Progenitor cell of endocrine pancreas (in vitro differentiated cells): ENCODE measurements around the gene SERPIND1. TPM values are rescaled to one million over a fixed set of nuclear protein-coding genes. Genes with fewer than 3 reads are reported as not detected.

Source experiments
- DNase-seq: peaks from one replicate; pipeline ENCODE4 v3.0.0; 2021; ENCODE audit warnings: low spot score; ENCODE audit not compliant: unreplicated experiment
- H3K27ac Mint-ChIP-seq: 2 replicates; pipeline ENCODE4 v1.8.0; 2021; ENCODE audit warnings: mild to moderate bottlenecking, moderate library complexity, mixed read lengths
- H3K27me3 Mint-ChIP-seq: 2 replicates; pipeline ENCODE4 v1.8.0; 2021; ENCODE audit warnings: mixed read lengths
- H3K36me3 Mint-ChIP-seq: 2 replicates; pipeline ENCODE4 v1.8.0; 2022; ENCODE audit warnings: mixed read lengths; ENCODE audit not compliant: insufficient read depth
- H3K4me1 Mint-ChIP-seq: 2 replicates; pipeline ENCODE4 v1.8.0; 2021; ENCODE audit warnings: low read depth, mixed read lengths
- H3K4me3 Mint-ChIP-seq: 2 replicates; pipeline ENCODE4 v1.8.0; 2021; ENCODE audit warnings: low read depth, mild to moderate bottlenecking, moderate library complexity, mixed read lengths
- H3K9me3 Mint-ChIP-seq: 2 replicates; pipeline ENCODE4 v1.8.0; 2021; ENCODE audit warnings: low read depth, mixed read lengths
- total RNA-seq: library from RNA; stranded (reverse); gene quantifications from 2 replicates; pipeline ENCODE4 v1.2.1, GENCODE V29; 2021
- TF ChIP-seq, protein P1 (sequence below): fragments of 200-600 bp; sonication (generic); IDR thresholded peaks from one replicate; pipeline ENCODE4 v1.5.0; 2021; ENCODE audit warnings: antibody characterized with exemption, mild to moderate bottlenecking; ENCODE audit not compliant: unreplicated experiment

SERPIND1 gene
- total RNA-seq, 1 donor from 2014 or later, result 0.74 TPM

DNA sequence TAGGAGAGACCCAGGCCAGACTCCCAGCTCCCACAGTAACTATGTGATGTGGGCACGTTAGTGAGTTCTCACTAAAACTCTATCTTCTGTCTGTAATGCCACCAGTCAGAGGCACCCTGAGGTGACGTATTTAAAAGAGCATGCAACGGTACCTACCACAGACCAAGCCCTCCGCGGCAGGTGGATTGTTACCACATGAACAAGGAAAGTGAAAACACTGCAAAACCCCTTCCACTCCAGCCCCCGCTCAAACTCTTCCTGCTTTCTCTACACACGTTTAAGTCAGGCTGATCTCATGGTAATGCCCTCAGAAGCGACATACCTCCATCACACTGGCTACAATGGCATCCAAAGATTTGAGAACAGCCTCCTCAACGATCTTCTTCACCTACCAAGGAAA lies 36.7 kb downstream of the SERPIND1 start:
- TF ChIP-seq, protein P1, sequence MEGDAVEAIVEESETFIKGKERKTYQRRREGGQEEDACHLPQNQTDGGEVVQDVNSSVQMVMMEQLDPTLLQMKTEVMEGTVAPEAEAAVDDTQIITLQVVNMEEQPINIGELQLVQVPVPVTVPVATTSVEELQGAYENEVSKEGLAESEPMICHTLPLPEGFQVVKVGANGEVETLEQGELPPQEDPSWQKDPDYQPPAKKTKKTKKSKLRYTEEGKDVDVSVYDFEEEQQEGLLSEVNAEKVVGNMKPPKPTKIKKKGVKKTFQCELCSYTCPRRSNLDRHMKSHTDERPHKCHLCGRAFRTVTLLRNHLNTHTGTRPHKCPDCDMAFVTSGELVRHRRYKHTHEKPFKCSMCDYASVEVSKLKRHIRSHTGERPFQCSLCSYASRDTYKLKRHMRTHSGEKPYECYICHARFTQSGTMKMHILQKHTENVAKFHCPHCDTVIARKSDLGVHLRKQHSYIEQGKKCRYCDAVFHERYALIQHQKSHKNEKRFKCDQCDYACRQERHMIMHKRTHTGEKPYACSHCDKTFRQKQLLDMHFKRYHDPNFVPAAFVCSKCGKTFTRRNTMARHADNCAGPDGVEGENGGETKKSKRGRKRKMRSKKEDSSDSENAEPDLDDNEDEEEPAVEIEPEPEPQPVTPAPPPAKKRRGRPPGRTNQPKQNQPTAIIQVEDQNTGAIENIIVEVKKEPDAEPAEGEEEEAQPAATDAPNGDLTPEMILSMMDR, result no peak
- no peak overlapping the region for H3K27ac Mint-ChIP-seq
- DNase-seq, result no peak
- no peaks in the 10 kb centered on the region for H3K9me3 Mint-ChIP-seq
- no peak overlapping the region for H3K4me3 Mint-ChIP-seq
- no peaks in the 10 kb centered on the region for H3K27me3 Mint-ChIP-seq
- H3K4me1 Mint-ChIP-seq, result no peaks in the 10 kb centered on the region
- H3K36me3 Mint-ChIP-seq, result peaks cover 27% of the 10 kb centered on the region

DNA sequence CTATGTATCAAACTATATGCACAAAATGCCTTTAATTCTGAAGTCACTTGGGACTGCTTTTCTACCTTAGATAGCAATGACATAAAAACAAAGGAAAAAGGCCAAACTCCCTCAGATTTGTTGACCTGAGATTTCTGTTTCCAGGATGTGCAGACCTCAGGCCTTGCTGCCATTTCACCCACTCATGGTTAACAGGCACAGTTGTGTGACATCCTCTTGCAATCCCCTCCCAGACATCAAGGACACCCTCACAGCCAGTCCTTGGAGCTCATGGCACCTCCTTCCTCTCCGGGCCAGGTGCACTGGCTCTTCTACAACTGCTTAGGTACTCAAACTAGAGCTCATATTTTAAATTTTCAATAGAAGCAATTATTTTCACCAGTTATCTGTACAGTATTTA lies 37.3 kb downstream of the SERPIND1 start:
- Mint-ChIP-seq H3K4me3 (no peak overlapping the region), H3K9me3 (no peaks in the 10 kb centered on the region), H3K4me1 (no peaks in the 10 kb centered on the region), H3K27ac (no peak overlapping the region), H3K36me3 (peaks cover 25% of the 10 kb centered on the region), H3K27me3 (no peaks in the 10 kb centered on the region)
- TF ChIP-seq, protein P1, result no peak
- DNase-seq, result no peak

DNA sequence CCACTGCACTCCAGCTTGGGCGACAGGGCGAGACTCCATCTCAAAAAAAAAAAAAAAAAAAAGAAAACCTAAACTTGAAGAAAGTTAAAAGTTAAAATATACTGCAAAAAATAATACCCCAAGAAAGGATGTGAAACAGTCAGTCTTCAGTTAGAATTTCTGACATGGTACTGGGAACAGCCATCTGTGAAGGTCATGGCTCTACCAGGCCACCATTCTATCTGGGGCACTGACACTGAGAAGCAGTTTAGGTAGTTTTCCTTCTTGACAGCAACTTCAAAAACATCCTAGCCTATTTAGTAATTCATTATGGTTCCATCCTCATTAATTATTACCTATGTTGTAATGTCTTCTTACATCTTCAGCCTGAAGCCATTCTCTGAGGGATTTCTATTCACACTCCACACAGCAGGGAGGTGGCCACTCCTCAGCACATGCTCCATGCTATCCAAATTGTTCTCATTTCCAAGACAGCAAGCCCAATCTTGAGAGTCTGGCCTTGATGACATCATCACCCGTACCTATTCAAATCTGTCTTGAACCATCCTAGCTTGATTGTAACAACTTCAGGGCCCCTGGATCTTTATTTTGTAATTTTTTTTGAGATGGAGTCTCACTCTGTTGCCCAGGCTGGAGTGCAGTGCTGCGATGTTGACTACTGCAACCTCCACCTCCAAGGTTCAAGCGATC lies 38.2 kb downstream of the SERPIND1 start:
- Mint-ChIP-seq H3K4me1 (no peaks in the 10 kb centered on the region), H3K36me3 (peaks cover 25% of the 10 kb centered on the region), H3K27ac (no peak overlapping the region), H3K4me3 (no peak overlapping the region), H3K27me3 (no peaks in the 10 kb centered on the region), H3K9me3 (no peaks in the 10 kb centered on the region)
- TF ChIP-seq, protein P1, result no peak
- DNase-seq, result no peak

DNA sequence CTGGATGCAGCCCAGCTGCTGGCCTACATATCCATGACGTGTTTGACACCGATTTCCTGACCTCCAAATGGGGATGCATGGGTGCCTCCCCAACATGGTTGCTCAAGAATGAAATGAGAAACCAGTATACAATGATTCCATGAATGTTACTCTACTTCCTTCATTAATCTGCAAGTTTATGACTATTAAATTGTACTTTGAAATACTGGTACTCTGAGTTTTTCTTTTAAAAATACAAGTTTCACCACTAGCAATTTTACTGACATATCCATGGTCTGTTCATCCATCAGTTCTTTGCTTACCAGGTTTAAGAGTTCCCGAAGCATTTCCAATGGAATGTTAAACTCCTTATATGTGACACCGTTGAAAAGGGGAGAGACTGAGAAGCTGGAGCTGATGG lies 39.1 kb downstream of the SERPIND1 start:
- Mint-ChIP-seq H3K9me3 (no peaks in the 10 kb centered on the region), H3K36me3 (peaks cover 23% of the 10 kb centered on the region), H3K27me3 (no peaks in the 10 kb centered on the region), H3K4me3 (no peak overlapping the region), H3K27ac (no peak overlapping the region), H3K4me1 (no peaks in the 10 kb centered on the region)
- TF ChIP-seq, protein P1, result no peak
- no peak for DNase-seq

DNA sequence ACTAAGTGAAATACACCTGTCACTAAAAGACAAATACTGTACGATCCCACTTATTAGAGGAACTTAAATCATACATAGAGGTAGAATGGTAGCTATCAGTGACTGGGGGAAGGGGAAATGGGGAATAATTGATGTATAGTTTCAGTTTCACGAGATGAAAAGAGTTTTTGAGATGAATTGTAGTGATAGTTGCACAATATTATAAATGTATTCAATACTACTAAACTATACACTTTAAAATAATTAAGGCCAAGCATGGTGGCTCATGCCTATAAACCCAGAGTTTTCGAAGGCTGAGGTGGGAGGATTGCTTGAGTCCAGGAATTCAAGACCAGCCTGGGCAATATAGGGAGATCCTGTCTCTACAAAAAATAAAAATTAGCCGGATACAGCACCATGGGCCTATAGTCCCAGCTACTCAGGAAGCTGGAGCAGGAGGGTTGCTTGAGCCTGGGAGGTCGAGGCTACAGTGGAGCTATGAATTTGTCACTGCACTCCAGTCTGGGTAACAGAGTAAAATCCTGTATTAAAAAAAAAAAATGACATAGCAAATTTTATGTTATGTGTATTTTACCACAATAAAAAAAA lies 40.4 kb downstream of the SERPIND1 start:
- TF ChIP-seq, protein P1, result no peak
- Mint-ChIP-seq H3K9me3 (no peaks in the 10 kb centered on the region), H3K27me3 (no peaks in the 10 kb centered on the region), H3K27ac (no peak overlapping the region), H3K4me3 (no peak overlapping the region), H3K36me3 (peaks cover 22% of the 10 kb centered on the region), H3K4me1 (no peaks in the 10 kb centered on the region)
- DNase-seq, result no peak
